KMS-11 (cell line): ENCODE measurements around the gene LRRC25.
A peak's percentile ranks its signal among the peaks of the same experiment; 100 is the strongest.

Source experiments
- H2AFZ ChIP-seq: fragments of 200-600 bp; sonication (generic); 2 replicates; pipeline ENCODE4 v1.6.1; 2016; ENCODE audit warnings: antibody characterized with exemption, mixed run types, low read depth
- H3K27ac ChIP-seq: fragments of 200-600 bp; sonication (generic); 2 replicates; pipeline ENCODE4 v1.6.1; 2016; ENCODE audit warnings: mild to moderate bottlenecking, mixed run types
- H3K27me3 ChIP-seq: fragments of 200-600 bp; sonication (generic); 2 replicates; pipeline ENCODE4 v1.6.1; 2017; ENCODE audit warnings: mild to moderate bottlenecking, low read depth, mixed run types, moderate library complexity; ENCODE audit not compliant: insufficient read depth
- H3K36me3 ChIP-seq: fragments of 200-600 bp; sonication (generic); 2 replicates; pipeline ENCODE4 v1.6.1; 2017; ENCODE audit warnings: mild to moderate bottlenecking, mixed run types; ENCODE audit not compliant: insufficient read depth
- H3K4me1 ChIP-seq: fragments of 200-600 bp; sonication (generic); 2 replicates; pipeline ENCODE4 v1.6.1; 2016; ENCODE audit warnings: mild to moderate bottlenecking, low read depth, mixed run types; ENCODE audit not compliant: poor library complexity, severe bottlenecking
- H3K4me2 ChIP-seq: fragments of 200-600 bp; sonication (generic); 2 replicates; pipeline ENCODE4 v1.7.0; 2016; ENCODE audit warnings: mild to moderate bottlenecking, mixed run types
- H3K4me3 ChIP-seq: fragments of 200-600 bp; sonication (generic); IDR thresholded peaks from 2 replicates; pipeline ENCODE4 v1.6.1; 2017; ENCODE audit warnings: low read depth, low read length, mixed read lengths; ENCODE audit not compliant: insufficient read depth
- H3K79me2 ChIP-seq: fragments of 200-600 bp; sonication (generic); 2 replicates; pipeline ENCODE4 v1.6.1; 2016; ENCODE audit warnings: low read depth, mixed run types; ENCODE audit not compliant: insufficient read depth
- H3K9ac ChIP-seq: fragments of 200-600 bp; sonication (generic); 2 replicates; pipeline ENCODE4 v1.6.1; 2016; ENCODE audit warnings: mild to moderate bottlenecking, mixed run types
- H4K20me1 ChIP-seq: fragments of 200-600 bp; sonication (generic); 2 replicates; pipeline ENCODE4 v1.6.1; 2016; ENCODE audit warnings: mild to moderate bottlenecking, mixed run types; ENCODE audit not compliant: insufficient read depth
- TF ChIP-seq, protein P1 (sequence below): fragments of 200-600 bp; sonication (generic); conservative IDR thresholded peaks from 2 replicates; pipeline ENCODE4 v1.6.1; 2017; ENCODE audit warnings: low read depth, mild to moderate bottlenecking, antibody characterized with exemption, low read length, moderate library complexity, mixed read lengths

Gene LRRC25

DNA sequence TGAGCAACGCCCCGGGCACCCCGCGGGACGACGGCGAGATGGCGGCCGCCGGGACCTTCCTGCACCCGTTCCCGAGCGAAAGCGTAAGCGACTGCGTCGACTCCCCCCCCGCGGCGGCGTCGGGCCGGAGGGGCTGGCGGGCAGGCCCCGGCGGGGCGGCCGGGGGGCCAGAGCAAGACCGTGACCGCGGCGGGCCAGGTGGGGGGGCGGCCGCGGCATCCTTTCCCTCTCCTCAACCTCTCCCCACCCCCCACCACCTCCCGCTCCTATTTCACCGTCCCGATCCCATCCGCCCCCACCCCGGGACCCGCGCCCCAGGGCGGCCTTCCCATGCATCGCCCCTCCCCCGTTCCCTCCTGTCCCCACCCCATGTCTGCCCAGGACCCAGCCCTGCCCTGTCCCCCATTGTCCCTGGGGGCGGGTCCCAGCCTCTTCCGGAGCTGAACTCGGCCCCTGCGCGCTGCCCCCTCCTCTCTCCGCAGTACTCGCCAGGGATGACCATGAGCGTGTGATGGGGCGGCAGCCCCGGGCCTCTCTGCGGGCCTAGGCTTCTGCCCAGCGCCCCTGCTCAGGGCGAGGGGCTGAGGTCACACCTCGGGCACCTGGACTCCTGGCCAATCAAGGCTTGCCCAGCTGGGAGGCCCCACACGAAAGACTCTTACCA lies 36.4 kb upstream of the LRRC25 start:
- H3K79me2 ChIP-seq = no peaks in the 10 kb centered on the region
- no peak overlapping the region for H3K4me3 ChIP-seq
- H3K4me1 ChIP-seq = peaks cover 22% of the 10 kb centered on the region
- H4K20me1 ChIP-seq = no peaks in the 10 kb centered on the region
- no peak overlapping the region for H3K27ac ChIP-seq
- H3K9ac ChIP-seq = no peak overlapping the region
- 0 out of 2 replicates have a peak overlapping the region, but pooled peaks have one; percentile 15 for H3K4me2 ChIP-seq
- no peaks in the 10 kb centered on the region for H3K36me3 ChIP-seq
- TF ChIP-seq, protein P1, sequence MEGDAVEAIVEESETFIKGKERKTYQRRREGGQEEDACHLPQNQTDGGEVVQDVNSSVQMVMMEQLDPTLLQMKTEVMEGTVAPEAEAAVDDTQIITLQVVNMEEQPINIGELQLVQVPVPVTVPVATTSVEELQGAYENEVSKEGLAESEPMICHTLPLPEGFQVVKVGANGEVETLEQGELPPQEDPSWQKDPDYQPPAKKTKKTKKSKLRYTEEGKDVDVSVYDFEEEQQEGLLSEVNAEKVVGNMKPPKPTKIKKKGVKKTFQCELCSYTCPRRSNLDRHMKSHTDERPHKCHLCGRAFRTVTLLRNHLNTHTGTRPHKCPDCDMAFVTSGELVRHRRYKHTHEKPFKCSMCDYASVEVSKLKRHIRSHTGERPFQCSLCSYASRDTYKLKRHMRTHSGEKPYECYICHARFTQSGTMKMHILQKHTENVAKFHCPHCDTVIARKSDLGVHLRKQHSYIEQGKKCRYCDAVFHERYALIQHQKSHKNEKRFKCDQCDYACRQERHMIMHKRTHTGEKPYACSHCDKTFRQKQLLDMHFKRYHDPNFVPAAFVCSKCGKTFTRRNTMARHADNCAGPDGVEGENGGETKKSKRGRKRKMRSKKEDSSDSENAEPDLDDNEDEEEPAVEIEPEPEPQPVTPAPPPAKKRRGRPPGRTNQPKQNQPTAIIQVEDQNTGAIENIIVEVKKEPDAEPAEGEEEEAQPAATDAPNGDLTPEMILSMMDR = no peak
- H3K27me3 ChIP-seq = no peaks in the 10 kb centered on the region
- H2AFZ ChIP-seq = no peak overlapping the region

DNA sequence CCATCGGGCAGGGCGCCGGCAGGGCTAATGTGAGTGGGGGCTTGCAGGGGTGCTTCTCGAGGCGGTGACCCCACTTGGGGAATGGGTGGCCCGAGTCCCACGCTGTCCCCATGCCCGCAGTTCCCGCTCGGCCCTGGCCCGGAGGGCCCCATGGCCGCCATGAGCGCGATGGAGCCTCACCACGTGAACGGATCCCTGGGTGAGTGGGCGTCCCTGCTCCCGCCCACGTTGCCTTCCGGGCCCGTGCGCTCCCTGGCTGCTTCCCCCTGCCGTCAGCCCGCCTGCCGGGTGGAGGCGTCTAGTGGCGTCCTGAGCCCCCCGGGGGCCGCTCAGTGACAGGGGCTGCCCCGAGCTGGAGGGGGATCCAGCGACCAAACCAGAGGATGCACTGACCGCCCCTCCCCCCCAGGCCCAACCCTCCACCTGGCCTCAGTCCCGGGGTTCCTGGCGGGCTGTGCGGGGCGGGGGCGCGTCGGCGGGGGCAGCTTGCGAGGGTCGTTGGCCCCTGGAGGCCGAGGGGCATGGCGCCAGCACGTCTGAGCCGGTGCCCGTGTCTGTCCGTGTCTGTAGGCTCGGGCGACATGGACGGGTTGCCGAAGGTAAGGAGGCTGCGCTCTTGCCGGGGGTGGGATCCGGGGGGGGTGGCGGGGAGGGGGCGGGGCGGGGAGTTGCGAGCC lies 35.7 kb upstream of the LRRC25 start:
- H3K4me3 ChIP-seq = no peak overlapping the region
- peak overlapping the region; percentile 44 for H2AFZ ChIP-seq
- peak overlapping the region; percentile 58 for H3K4me2 ChIP-seq
- H3K36me3 ChIP-seq = no peaks in the 10 kb centered on the region
- TF ChIP-seq, protein P1 = no peak
- peak overlapping the region; percentile 56 for H3K27ac ChIP-seq
- no peaks in the 10 kb centered on the region for H3K27me3 ChIP-seq
- peak overlapping the region; percentile 78 for H3K9ac ChIP-seq
- no peaks in the 10 kb centered on the region for H4K20me1 ChIP-seq
- H3K4me1 ChIP-seq = peaks cover 29% of the 10 kb centered on the region
- H3K79me2 ChIP-seq = no peaks in the 10 kb centered on the region

DNA sequence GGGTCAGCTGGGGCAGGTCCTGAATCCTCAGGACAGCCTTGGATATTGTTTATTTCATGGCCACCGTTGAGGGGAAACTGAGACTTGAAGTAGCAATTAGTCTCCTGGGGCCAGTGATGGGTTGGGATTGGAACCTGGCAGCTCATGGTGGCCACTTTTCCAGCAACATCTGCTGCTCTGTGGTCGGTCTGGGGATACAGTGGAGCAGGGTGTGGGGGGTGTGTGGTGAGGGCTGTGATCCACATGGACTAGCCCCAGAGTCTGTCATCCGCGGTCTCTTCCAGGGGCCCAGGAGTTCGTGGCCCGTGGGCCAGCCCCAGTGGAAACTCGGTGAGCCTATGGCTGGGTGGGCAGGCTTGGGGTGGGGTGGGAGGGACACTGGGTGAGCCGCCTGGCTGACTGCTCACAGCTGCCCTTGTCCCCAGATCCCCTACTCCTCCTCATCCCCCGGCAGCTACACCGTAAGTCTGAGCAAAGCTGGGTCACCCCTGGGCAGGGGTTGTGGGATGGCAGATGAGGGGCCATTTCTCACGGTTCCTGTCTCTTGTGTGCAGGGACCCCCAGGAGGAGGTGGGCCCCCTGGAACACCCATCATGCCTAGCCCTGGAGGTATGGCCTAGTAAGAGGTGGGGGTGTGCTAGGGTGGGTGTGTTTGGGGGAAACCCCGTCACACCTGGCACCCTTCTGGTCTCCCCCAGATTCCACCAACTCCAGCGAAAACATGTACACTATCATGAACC lies 35.0 kb upstream of the LRRC25 start:
- Histone ChIP-seq H3K27ac (peak overlapping the region; percentile 56), H3K9ac (peak overlapping the region; percentile 78)

More for the DNA sequence above, 35.0 kb upstream of the LRRC25 start:
- Histone ChIP-seq H3K4me3 (no peak overlapping the region), H3K4me1 (peaks cover 31% of the 10 kb centered on the region), H2AFZ (peak overlapping the region; percentile 44; the same call in 1 of the 2 replicates), H3K27me3 (no peaks in the 10 kb centered on the region), H3K79me2 (no peaks in the 10 kb centered on the region), H3K36me3 (no peaks in the 10 kb centered on the region), H4K20me1 (no peaks in the 10 kb centered on the region), H3K4me2 (peak overlapping the region; percentile 58)
- TF ChIP-seq, protein P1 = no peak
